Measurements from ENCODE around the gene PTGR1. TPM values are rescaled to one million over a fixed set of nuclear protein-coding genes. Genes with fewer than 3 reads are reported as not detected.

PTGR1 gene
- total and polyA plus RNA-seq, 2 of the 8 experiments (the other 6 are each of a cell fraction or from before 2014, with no cell fraction given): 16.9 to 28.5 TPM

DNA sequence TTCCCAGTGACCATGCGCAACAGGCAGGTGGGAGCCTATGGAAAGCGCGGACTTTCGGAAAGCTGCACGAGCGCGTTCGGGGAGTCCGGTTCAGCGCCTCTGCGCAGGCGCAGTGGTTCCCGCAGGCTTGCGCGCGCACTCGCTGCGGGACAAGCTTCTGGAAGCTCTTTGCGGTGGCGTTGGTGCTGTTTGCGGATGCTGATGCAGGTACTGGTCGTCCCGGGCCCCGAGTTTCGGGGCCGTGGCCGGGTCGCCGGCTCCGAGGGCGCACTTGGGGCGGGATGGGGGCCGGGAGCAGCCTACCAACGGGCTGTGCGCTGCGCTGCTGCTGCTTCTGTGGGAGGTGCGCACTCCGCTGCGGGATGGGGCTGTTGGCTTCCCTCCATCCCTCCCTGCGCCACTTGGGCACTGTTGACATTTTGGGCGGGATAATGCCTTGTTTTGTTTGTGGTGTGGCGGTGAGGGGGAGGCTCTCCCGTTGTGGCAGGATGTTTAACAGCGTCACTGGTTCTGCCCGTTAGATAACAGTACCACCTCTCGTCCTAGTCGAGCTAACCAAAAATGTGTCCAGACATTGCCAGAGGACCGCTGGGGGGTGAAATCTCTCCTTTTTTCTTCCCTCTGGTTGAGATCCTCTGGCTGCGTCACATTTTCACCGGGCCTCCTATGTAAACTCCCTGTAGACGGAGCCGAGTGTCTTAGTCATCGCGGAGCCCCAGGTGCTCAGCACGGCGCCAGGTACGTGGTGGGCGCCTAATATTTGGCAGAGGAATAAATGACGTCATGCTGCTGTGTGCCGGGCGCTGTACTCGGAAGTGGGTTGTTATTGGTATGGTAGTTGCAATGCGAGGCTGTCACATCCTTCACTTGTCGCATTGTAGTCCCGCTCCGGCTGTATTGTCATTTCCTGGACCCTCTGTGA, 74.1 kb downstream of the PTGR1 start, which contains the start of gene ZNF483 (continued):
- TF ChIP-seq TAF7 (optimal IDR thresholded peaks at IDR 0.05; ENCODE audit: borderline replicate concordance, low read depth, low read length) (no peak), SRF (IDR thresholded peaks at IDR 0.05; ENCODE audit: low read depth, low read length) (no peak), TBP (IDR thresholded peaks at IDR 0.05; ENCODE audit: low read depth, low read length) (peak; percentile 63; the same call in 1 of the 2 replicates), SIX5 (IDR thresholded peaks at IDR 0.05; ENCODE audit: low read depth, low read length) (no peak), CHD2 (IDR thresholded peaks at IDR 0.05; ENCODE audit: low read length) (no peak), SIN3A (conservative IDR thresholded peaks at IDR 0.05 in 1 of 2, IDR thresholded peaks at IDR 0.05 in 1 of 2; ENCODE audit: low read depth in 1 of 2, low read length in 2 of 2) (no peak; a peak in 1 of 4 replicates), POU5F1 (IDR thresholded peaks at IDR 0.05; ENCODE audit: low read depth, low read length) (no peak), ZNF274 (IDR thresholded peaks at IDR 0.05; ENCODE audit: borderline replicate concordance, extremely low read depth, low read length) (no peak), GTF2F1 (IDR thresholded peaks at IDR 0.05; ENCODE audit: borderline replicate concordance, low read depth, low read length) (no peak; the same call in 1 of the 2 replicates), KDM1A (IDR thresholded peaks at IDR 0.05; ENCODE audit: borderline replicate concordance, low read length) (no peak), KDM4A (IDR thresholded peaks at IDR 0.05; ENCODE audit: low read depth, low read length, severe bottlenecking) (peak; percentile 84), BCL11A (IDR thresholded peaks at IDR 0.05; ENCODE audit: low read depth in 2 of 2, low read length in 2 of 2) (no peak), SIRT6 (IDR thresholded peaks at IDR 0.05; ENCODE audit: low read length) (no peak), RXRA (IDR thresholded peaks at IDR 0.05; ENCODE audit: insufficient read depth, low read depth, low read length) (no peak), TAF1 (IDR thresholded peaks at IDR 0.05; ENCODE audit: low read depth, low read length) (0 out of 2 replicates have a peak, but pooled peaks have one; percentile 44), BRCA1 (IDR thresholded peaks at IDR 0.05; ENCODE audit: low read depth, low read length) (no peak), MAFK (IDR thresholded peaks at IDR 0.05; ENCODE audit: low read depth, low read length) (no peak), CEBPB (IDR thresholded peaks at IDR 0.05; ENCODE audit: low read depth, low read length) (no peak)
- TF ChIP-seq, protein P1, sequence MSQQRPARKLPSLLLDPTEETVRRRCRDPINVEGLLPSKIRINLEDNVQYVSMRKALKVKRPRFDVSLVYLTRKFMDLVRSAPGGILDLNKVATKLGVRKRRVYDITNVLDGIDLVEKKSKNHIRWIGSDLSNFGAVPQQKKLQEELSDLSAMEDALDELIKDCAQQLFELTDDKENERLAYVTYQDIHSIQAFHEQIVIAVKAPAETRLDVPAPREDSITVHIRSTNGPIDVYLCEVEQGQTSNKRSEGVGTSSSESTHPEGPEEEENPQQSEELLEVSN (IDR thresholded peaks at IDR 0.05): peak; percentile 78
- TF ChIP-seq, protein P2, sequence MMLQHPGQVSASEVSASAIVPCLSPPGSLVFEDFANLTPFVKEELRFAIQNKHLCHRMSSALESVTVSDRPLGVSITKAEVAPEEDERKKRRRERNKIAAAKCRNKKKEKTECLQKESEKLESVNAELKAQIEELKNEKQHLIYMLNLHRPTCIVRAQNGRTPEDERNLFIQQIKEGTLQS (IDR thresholded peaks at IDR 0.05; ENCODE audit: insufficient read depth, low read depth, low read length): no peak
- TF ChIP-seq, protein P3, sequence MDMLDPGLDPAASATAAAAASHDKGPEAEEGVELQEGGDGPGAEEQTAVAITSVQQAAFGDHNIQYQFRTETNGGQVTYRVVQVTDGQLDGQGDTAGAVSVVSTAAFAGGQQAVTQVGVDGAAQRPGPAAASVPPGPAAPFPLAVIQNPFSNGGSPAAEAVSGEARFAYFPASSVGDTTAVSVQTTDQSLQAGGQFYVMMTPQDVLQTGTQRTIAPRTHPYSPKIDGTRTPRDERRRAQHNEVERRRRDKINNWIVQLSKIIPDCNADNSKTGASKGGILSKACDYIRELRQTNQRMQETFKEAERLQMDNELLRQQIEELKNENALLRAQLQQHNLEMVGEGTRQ (IDR thresholded peaks at IDR 0.05; ENCODE audit: low read length): no peak

Measured in H1 (cell line).